HT1080 (cell line): Measurements from ENCODE around the gene PTPRA. TPM values are rescaled to one million over a fixed set of nuclear protein-coding genes. Genes with fewer than 3 reads are reported as not detected.

Source experiments
- DNase-seq: peaks from one replicate; pipeline ENCODE4 v3.0.0-alpha.2; 2015; ENCODE audit warnings: low read depth
- total RNA-seq: library from RNA; depleted of rRNA; stranded (reverse); fragments of >200 nt; shearing (Covaris generic); gene quantifications from 2 replicates; pipeline ENCODE4 v1.2.3, GENCODE V29; 2014

Gene PTPRA
- total RNA-seq, 1 experiment from 2014 or later, result 36.5 TPM

DNA sequence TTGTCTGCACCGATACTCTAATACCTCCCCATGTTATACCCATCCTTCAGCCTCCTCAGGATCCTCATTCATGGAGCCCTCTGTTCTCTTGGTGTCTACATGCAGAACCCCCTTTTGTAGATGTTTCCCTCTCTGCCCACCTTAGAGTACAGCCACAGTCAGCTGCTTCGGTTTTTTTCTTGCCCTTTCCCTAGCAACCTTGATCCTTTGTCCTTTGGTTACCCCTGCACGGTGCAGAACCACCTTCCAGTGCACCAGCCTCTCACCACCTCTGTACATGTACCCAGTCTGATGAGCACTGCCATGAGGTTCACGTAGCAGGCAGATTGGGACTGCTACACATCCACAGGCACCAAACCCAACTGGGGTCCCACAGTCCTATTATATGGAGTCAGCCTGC, 25.5 kb upstream of the PTPRA start:
- no peak for DNase-seq

DNA sequence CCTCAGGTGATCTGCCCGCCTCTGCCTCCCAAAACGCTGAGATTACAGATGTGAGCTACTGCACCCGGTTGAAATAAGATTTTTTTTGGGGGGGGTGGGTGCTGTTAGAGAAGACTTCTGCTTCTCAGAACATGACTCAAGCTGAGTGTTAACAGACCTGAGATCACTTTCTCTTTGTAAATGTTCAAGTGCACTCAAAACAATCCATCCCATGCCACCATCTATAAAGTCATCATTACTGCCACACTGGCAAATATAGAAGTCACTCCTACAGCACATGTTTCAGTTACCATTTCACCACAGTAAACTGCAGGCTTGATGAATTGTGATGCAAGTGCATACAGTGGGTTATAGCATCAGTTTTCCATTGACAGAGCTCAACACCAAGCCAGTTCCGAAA, 23.8 kb upstream of the PTPRA start:
- DNase-seq, result no peak

DNA sequence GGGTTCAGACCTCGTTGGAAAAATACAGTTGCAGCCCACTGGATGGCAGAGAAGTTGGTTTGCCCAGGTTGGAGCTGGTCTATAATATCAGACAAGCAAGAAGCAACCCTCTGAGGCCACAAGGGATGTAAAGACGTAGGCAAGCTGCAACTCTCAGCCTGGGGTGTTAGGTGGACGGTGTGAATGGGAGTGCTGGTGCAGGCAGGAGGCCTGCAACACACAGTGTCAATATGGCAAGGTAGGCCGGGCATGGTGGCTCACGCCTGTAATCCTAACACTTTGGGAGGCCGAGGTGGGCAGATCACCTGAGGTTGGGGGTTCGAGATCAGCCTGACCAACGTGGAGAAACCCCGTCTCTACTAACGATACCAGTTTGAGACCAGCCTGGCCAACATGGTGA, 22.2 kb upstream of the PTPRA start:
- DNase-seq, result no peak

DNA sequence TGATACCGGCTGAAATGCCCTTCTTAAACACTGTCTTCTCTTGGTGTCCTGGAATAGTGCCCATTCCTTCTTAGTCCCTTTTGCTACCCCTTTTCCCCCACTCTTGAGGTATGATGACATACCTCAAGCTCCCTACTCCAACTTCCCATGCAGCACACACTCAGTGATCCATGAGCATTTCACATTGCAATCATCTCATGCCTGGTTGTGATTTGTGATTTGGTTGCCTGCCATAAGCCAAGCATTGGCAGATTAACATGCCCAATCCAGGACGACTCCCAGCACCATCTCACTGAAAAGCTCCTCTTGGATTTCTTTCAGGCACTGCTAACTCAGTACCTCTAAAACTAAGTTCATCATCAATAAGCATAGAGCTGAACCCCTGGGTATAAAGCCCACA, 14.7 kb upstream of the PTPRA start:
- DNase-seq, result no peak

DNA sequence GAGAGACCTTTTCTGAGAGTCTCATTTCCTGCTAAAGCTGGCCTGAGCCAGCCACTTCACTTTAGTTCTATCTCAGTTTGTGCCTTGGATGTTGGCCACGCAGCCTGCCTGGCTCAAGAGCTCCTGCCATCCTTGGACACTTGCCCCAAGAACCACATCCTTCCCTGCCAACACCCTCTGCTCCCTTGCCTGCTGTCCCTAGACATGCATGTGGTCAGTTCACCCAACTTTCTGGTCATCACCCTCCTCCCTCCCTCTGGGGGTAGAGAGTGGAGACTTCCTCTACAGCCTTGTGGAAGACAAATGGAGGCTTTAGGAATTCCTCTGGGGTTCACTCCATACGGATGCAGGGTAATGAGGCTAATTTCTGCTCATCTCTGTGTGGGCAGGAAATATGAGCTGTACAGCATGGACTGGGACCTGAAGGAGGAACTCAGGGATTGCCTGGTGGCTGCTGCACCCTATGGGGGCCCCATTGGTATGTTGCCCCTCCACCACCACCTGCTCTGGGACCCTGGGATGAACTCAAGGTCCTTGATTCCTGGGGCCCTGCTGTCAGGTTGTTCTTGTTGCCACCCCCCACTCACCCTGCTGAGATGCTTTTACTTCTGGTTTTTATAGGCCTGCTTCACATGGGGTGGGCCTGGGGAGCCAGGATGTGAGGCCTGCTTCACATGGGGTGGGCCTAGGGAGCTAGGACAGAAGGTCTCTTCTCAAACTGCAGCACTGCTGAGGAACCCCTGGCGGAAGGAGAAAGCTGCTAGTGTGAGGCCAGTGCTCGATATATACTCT, 13.8 kb upstream of the PTPRA start:
- peak; percentile 65 for DNase-seq

DNA sequence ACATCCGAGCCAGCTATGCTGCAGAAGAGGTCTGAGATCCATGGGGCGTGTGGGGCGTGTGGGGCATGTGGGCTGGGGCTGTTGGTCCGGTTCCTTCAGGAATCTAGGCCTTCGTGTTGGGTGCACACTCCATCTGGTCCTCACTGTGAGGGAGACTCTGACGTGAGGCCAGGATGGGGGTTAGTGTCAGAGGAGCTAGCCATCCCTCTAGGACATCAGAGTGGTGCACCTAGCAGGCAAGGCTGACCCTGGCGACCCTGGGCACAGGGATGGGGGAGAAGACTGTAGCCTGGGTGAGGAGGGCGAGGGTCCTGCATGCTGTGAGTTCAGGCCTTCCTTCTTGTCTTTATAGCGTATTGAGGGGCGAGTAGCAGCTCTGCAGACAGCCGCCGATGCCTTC, 8.7 kb upstream of the PTPRA start:
- DNase-seq, result no peak

DNA sequence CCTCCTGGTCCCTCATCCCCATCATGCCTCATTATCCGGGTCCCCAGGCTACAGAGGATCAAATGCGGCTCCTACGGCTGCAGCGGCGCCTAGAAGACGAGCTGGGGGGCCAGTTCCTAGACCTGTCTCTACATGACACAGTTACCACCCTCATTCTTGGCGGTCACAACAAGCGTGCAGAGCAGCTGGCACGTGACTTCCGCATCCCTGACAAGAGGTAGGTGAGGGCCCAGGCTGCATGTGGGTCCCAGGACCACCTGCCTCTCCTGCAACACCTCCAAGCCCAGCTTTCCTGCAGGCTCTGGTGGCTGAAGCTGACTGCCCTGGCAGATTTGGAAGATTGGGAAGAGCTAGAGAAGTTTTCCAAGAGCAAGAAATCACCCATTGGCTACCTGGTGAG, 8.2 kb upstream of the PTPRA start:
- DNase-seq, result no peak

DNA sequence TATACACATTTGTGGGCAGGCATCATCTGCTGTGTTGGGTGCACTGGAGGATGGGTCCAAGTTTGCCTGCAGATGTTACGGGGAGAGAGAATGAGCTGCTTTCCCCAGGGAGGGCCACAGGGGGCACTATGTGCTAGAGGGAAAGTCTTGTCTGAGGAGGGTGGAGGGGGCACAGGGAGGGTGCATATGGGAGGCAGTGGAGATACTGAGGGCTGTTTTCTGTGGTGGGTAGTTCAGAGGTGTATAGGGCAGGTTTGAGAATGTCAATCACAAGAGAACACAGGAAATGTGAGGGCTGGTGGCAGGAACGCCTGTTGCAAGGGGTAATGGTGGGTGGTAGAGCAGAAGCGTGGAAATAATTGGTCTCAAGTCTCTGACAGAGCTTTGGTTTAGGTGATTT, 7.7 kb upstream of the PTPRA start:
- no peak for DNase-seq

DNA sequence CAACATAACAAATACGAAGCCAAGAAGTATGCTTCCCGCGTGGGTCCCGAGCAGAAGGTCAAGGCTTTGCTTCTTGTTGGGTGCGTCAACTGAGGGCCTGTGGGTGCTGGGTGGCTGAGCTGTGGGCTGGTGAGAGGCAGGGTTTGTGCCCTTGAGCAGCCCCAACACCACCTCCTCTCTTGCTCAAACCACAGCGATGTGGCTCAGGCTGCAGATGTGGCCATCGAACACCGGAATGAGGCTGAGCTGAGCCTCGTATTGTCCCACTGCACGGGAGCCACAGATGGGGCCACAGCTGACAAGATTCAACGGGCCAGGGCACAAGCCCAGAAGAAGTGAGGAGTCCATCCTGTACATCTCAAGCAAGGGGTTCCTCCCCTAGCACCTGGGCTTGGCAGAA, 7.0 kb upstream of the PTPRA start:
- no peak for DNase-seq

DNA sequence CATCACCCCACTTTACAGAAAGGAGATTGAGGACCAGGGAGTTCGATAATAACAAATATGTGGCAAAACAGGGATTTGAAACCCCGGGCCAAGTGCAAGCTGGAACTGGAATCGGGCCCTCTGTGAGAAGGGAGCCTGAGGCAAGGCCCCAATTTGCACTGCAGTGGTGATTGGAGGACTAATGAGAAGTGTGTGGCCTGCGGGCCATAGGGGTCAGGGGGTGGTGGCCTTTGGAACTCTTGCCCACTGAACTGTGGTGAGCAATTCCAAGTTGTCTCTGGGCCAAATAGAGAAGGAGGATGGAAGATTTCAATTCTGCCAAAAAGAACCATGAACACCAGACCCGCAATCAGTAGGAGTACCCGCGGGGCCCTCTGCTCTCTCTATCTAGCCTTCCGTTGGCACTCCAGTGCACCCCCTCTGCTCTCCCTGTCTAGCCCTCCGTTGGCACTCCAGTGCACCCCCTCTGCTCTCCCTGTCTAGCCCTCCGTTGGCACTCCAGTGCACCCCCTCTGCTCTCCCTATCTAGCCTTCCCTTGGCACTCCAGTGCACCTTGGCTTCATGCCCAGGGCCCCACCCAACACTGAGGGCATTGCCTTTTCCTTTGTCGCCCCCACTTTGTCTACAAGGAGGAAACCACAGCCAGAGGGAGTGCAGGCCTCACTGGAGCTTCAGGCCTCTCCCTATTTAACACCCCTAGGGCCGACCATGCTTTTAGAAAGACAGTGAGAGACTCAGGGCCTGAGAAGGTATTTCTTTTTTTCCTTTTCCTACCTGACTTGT, 6.0 kb upstream of the PTPRA start:
- peak; percentile 35 for DNase-seq

DNA sequence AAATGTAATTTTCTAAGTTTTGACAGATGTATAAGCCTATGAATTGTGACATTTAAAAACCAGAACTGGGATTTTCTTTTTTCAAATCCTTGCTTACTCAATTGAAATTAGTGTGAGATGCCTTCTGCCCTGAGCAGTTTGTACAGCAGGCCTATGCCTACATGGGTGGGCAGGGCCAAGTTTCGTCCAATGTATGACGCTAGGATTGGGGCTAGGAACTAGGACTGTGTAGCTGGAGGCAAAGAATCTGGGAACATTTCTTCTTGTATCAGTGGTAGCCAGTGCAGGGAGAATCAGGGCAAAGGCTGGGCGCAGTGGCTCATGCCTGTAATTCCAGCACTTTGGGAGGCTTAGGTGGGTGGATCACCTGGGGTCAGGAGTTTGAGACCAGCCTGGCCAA, 3.9 kb upstream of the PTPRA start:
- no peak for DNase-seq

DNA sequence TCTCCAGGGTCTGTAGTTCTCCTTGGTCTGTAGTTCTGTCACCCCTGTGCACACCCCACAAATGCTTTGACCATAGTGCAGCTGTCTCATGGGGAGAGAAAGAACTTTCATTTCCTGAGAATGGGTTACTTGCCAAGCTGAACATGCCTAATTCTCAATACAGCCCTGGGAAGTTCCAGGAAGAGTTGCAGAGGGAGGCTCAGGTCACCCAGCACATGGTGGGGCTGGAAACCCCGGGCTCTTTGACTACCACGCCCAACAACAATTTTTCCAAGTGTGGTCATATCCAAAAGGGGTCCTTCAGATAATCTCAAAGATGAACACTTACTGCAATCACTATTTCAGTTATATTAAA, 2.2 kb upstream of the PTPRA start:
- peak; percentile 18 for DNase-seq

DNA sequence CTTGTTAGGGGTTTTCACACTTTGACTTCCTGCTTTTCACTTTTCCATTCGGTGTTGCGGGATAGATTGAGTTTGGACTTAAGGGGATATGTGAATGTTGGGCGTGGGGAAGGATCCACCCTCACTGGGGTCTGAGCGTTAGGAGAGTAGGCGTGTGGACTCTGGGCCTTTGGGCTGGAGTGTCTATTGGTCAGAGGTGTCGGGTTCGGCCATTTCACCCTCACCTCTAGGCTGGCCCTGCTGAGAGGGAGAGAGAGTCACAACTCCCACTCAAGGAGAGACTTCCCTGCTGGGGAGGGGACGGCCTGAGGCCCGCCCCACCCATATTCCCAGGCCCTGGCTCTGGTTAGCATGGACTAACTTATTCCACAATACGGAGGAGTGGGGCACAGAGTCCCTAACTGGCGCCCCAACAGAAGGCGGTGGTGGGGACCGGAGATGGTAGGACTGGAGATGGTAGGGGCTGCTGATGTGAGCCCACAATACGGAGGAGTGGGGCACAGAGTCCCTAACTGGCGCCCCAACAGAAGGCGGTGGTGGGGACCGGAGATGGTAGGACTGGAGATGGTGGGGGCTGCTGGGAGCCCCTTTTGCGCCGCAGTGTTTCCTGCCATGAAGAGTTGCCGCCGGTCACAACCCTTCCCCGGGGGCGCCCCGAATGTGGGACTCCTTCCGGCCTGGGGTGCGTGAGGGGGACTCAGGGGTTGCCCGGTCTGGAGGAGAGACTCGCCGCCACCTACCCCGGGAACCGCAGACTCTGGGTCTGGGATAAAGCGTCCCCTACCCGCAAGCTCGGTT, 1.4 kb upstream of the PTPRA start:
- DNase-seq, result no peak

DNA sequence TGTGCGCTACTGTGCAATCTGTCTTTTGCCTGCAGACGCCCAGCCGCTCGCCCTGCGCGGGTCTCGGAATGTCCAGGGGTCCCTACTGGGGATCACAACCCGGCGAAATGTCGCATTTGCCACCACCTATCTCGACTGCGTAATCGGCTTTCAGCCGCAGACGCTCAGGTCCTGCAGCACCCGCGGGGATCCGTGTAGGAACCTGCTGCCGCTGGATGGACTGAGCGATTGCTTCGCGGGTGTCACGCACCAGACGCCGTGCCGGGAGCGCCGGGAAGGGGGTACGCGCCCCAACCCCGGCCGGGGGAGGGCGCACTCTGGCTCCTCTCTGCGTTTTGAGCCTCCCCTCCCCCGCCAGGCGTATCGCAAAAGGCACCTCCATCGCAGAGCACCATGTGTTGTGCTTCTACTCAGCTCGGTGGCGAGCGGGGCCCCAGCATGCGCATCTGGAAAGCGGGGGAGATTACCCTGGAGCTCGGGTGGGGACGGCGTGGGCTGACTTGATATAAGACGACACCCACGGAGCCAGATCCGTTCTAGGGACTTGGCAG, 747 bp upstream of the PTPRA start:
- no peak for DNase-seq

DNA sequence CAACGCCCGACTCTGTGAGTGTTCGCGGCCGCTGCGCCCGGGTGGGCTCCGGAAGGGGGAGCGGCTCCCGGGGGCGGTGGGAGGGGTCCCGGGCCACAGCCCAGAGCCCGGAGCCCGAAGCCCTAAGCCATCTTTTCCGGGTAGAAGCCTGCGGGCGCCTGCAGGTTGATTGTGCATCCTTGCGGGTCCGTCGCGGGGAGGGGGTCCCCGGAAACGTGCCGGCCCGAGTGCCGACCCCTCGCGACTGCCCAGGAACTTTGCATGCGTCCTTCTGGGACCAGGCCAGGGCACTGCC, 413 bp downstream of the PTPRA start:
- peak; percentile 26 for DNase-seq

DNA sequence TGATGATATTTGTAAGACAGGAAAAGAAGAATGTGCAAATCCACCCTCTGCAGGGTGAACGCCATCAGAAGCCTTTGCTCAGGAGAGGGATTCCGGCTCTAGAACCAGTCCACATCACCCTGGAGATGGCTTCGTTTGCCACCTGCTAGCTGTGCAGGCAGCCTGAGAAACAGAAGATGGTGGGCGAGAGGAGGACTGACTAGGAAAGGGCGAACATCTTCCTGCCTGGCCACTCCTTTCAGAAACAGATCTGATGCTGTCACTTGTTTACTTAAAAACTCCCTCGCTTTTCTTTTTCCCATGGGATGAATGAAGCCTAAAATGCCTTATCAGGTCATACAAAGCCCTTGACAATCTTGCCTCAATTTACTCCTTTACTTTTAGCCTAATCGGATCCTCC, 1.2 kb downstream of the PTPRA start:
- no peak for DNase-seq

DNA sequence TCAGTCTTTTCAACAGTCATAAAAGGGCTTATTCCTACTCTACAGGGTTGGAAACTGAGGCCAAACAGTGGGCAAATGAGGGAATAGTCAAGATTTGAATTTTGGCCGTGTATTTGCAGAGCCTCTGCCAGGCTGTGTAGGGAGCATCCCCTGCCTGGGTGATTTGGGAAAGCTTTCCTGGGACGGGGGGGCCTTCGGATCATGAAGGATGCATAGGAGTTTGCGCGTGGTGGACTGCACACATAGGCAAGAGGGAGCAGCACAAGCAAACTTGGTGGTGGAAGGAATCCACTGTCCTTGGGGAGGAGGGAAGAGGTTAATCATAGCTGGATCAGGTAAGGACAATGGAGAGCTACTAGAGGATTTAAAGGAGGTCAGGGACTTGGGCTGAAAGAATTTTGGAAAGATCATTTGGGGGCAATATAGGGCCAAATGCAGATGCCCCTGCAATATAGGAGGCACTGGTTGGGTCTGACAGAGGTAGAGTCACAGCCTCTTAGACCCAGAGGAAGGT, 2.5 kb downstream of the PTPRA start:
- DNase-seq, result no peak

DNA sequence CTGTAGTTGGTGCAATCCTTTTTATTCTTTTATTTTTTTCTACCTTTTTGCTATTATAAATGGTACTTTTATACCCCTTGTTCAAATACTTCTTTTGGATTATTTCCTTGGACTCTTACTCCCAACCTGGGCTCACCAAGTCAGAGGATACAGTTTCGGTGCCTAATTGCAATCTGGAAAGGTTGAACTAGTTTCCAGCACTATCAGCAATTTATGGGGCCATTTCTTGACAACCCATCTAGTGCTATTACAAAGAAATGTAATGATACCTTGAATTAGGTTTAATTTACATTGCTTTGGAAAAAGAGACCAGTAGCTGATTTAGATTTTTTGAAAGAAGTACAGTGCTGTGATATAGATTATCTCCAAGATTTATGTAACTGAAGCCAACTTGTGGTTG, 5.2 kb downstream of the PTPRA start:
- no peak for DNase-seq

DNA sequence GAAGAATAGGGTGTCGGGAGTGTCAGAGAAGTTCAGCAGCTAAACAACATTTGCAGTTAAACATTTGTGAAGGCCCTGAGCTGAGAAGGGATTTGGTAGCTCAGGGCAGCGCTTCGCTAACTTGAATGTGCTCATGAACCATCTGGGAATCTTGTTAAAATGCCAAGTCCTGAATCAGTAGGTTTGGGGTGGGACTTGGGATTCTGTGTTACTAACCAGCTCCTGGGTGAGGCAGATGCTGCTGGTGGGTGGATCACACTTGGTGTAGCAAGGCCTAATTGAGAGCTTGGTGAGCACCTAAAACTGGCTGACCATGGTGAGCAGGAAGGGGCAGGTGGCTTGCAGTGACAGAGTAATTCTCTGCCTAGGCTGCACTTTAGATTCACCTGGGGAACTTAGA, 5.9 kb downstream of the PTPRA start:
- DNase-seq, result no peak

DNA sequence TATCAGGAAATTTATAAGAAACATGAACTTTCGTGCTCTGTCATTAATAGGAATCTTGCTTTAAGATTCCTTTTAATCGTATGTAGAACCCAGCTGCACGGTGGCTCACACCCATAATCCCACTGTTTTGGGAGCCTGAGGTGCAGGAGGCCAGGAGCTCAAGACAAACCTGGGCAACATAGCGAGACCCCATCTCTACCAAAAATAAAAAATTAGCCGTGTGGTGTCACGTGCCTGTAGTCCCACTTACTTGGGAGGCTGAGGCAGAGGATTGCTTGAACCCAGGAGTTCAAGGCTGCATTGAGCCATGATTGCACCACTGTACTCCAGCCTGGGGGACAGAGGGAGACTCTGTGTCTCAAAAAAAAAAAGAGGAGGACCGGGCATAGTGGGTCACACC, 7.4 kb downstream of the PTPRA start:
- DNase-seq, result no peak

DNA sequence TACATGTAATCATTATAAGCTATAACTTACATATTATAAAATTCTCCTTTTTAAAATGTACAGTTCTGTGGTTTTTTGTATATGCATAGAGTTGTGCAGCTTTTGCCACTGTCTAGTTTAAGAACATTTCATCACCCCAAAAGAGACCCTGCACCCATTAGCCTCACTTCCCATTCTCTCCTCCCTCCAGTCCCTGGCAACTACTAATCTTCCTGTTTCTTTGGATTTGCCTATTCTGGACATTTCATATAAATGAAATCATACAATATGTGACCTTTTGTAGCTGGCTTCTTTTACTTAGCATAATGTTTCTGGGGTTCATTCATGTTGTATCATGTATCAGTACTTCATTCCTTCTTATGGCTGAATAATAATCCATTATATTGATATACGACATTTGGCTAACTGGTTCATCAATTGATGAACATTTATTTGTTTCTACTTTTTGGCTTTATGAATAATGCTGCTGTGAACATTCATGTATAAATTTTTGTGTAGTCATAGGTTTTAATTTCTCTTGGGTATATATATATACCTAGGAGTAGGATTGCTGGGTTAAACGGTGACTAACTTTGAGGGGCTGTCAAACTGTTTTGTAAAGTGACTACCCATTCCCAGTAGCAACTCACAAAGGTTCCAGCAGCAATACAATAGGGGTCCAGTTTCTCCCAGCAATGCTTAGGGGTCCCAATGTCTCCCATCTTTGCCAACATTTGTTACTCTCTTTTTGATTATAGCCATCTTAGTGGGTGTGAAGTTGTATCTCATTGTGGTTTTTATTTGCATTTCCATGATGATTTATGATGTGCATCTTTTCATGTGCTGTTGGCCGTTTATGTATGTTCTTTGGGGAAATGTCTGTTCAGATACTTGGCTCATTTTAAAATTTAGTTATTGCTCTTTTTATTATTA, 10.7 kb downstream of the PTPRA start:
- no peak for DNase-seq
